SK-N-SH treated with all-trans-retinoic acid at 6 μM for 48 hours (cell line): ENCODE measurements around the gene TPRG1.

Source experiments
- POU6F1 ChIP-seq: fragments of 250-450 bp; sonication (Bioruptor Pico); IDR thresholded peaks from 2 replicates; pipeline ENCODE4 v1.8.0; 2021; ENCODE audit warnings: low read depth, mild to moderate bottlenecking, moderate library complexity, borderline replicate concordance
- PPARA ChIP-seq: fragments of 250-450 bp; sonication (Bioruptor Pico); IDR thresholded peaks from 2 replicates; pipeline ENCODE4 v1.5.0; 2020; ENCODE audit warnings: mild to moderate bottlenecking, borderline replicate concordance

GRCh38 chr3:189202583-189202982 is 30.8 kb downstream of the TPRG1 start:
- no peak for TF ChIP-seq POU6F1 (CRISPR knock-in tag)
- no peak for TF ChIP-seq PPARA (CRISPR knock-in tag)
